CMK (cell line): ENCODE measurements around the gene LEKR1.
"Not testable (repeated sequence)": the region's sequence is repeated elsewhere in the genome, so short reads cannot be mapped to it uniquely, and the experiment has no call there.

Source experiments
- DNase-seq: peaks from one replicate; pipeline ENCODE4 v3.0.0-alpha.2; 2010; ENCODE audit warnings: low read depth

The LEKR1 gene

DNA sequence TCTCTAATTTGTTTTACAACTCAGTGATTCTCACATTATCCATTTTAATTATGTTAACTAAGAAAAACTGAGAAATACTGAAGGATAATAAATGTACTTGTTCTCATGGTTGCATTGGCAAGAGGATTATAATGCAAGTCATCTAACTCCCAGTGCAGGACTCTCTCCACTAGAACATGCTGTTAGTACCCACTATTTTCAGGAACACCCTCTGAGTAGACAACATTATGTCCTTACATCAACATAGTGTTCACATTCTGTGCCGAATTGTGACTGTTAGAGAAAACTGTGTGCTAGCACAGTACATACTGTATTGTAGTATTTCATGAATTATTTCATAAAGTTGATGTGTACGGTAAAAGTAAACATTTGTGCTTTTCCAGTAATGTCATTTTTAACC is 80.1 kb downstream of the LEKR1 start:
- no peak for DNase-seq

DNA sequence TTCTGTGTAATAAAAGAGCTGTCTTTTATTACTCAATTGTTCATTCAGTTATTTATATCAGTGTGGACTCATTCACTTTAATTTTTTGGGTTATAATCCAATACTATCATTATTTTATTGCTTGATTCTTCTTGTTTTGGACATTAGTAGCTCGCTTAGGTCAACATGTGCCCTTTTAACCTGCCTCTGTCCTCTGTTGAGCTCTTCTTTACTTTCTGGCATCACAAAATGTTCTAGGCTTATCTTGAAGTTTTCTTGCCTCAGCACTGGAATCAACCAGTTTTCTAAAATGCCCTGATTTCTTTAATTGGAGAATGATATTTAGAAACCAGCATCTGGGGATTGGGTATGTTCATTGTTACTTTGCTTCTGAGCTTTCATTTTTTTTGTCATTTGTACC is 82.2 kb downstream of the LEKR1 start:
- no peak for DNase-seq

DNA sequence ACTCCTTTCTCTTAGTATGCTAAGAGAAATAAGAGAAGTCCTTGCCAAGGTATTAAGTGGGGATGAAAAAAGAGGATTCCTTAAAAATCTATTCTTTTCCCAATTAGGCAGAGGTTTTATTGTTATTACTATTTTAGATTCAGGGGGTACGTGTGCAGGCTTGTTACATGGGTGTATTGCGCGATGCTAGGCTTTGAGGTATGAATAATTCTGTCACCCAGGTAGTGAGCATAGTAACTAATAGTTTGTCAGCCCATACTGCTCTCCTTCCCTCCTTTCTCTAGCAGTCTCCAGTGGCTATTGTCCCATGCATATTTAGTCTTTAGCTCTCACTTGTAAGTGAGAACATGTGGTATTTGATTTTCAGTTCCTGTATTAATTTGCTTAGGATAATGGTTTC is 83.9 kb downstream of the LEKR1 start:
- no peak for DNase-seq

DNA sequence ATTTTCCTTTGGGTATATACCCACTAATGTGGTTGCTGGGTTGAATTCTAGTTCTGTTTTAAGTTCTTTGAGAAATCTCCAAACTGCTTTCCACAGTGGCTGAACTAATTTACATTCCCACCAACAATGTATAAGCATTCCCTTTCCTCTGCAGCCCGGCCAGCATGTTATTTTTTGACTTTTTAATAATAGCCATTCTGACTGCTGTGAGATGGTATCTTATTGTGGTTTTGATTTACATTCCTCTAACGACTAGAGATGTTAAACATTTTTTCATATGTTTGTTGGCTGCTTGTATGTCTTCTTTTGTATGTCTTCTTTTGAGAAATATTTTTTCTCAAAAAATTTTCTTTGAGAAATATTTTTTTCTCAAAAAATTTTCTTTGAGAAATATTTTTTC is 84.7 kb downstream of the LEKR1 start:
- not testable (repeated sequence) for DNase-seq

DNA sequence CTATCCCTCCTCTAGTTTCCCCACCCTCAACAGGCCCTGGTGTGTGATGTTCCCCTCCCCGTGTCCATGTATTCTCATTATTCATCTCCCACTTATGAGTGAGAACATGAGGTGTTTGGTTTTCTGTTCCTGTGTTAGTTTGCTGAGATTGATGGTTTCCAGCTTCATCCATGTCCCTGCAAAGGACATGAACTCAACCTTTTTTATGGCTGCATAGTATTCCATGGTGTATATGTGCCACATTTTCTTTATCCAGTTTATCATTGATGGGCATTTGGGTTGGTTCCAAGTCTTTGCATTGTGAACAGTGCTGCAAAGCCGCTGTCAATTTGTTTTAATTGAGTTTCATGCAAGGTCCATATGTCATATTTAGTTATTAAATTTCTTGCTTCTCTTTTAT is 88.1 kb downstream of the LEKR1 start:
- DNase-seq: not testable (repeated sequence)

DNA sequence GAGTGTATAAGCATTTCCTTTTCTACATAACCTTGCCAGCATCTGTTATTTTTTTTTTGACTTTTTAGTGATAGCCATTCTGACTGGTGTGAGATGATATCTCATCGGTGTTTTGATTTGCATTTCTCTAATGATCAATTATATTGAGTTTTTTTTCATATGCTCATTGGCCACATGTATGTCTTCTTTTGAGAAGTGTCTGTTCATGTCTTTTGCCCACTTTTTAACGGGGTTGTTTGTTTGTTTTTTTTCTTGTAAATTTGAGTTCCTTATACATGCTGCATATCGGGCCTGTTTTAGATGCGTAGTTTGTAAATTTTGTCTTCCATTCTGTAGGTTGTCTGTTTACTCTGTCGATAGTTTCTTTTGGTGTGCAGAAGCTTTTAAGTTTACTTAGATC is 89.2 kb downstream of the LEKR1 start:
- DNase-seq: no peak

DNA sequence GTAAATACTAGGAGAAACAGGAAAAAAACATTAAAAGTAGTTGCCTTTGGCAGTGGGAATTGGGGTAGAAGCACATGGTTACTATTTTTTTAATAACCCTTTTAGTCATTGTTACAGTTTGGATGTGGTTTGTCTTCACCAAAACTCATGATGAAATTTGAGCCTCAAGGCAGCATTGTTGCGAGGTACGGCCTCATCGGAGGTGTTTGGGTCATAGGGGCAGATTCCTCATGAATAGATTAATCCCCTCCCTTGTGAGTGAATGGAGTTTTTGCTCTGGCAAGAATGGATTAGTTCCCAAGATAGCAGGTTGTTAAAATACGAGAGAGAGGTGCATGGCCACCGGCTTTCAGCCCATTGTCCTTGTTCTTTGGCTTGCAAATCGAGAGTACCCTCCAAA is 92.6 kb downstream of the LEKR1 start:
- DNase-seq: no peak

DNA sequence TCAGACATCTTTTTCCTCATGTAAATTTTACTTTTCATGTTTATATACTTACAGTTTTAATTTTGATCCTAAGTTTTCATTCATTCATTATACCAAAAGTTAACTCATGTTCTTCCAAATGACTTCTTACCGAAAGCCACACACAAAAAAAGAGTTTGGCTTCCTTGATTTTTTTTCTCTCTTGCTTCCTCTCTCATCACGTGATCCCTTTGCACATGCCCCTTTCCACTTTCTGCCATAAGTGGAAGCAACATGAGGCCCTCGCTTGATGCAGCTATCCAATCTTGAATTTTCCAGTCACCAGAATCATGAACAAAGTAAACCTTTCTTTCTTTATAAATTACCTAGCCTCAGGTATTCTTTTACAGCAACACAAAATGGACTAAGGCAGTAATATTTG is 93.7 kb downstream of the LEKR1 start:
- DNase-seq: no peak

DNA sequence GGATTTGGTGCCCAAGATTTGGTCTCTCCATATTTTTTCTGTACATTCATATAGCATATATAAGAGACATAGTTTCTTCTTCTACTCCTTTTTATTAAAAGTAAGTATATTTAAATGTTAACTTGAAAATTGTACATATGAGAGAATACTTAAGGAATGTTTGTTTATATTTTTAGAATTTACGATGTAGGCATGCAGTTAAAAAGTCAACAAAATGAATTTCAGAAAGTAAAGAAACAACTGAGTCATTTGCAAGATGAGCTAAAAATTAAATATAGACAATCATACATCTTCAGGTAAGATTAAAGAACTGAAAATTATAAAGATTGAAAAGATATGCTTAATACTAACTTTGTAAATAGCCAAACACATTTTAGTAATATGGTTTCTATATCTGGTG is 94.2 kb downstream of the LEKR1 start:
- DNase-seq: no peak

DNA sequence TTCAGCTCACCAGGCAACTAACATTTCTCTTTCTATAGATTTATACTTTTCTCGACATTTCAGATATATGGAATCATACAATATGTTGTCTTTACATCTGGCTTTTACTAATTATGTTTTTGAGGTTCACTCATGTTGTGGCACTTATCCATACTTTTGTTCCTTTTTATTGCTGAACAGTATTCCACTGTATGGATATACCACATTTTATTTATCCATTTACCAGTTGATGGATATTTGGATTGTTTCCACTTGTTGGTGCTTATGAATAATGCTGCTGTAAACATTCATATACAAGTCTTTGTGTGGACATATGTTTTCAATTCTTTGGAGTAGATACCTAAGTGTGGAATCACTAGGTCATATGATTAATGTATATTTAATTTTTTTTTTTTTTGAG is 97.2 kb downstream of the LEKR1 start:
- no peak for DNase-seq

DNA sequence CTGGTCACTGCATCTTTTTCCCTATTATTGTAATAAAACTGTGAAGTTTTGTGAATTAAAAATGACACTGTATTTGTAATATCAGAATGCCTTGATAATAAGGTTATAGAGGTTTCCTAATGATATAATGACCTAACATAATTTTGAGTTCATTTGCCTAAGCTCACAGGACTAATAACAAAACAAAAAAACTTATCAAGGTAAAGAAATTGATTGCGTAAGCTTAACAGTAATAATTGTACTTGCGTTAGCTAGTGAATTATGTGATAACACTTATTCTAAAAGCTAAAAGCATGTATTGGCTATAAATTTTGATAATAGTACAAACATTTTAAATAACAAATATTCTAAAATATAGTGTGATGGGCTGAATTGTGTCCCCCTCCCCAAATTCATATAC is 112.6 kb downstream of the LEKR1 start:
- no peak for DNase-seq

DNA sequence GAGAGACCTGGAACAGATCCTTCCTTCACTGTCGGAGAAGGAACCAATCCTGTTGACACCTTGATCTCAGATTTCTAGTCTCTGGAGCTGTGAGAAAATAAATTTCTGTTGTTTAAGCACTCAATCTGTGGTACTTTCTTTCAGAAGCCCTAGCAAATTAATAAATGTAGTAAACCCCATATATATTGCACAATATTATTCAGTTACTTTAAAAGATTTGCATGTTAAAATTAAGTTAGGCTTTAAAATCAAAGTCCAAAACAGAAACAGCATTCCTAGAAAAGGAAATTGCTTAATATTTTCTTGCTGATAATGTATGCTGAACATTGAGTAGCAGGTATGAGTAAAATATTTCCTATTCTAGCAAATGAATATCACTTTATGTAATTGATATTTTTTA is 113.2 kb downstream of the LEKR1 start:
- DNase-seq: no peak

DNA sequence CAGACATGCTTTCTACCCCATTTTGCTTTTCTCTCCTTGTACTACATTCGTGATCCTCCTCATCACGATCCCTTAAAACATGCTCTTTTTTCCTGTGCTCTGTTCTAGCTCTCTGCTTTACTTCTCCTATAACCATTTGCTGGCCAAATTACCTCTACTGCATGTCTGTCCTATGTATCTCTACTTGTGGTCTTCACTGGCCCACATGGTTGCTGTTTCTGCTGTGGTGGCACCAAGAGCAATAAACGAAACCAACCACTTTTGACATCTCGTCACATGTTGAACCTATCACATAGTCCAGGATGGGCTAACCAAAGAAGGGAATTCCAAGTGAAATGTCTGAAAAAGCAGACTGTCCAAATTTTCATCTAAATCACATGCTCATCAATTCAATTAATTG is 115.2 kb downstream of the LEKR1 start:
- no peak for DNase-seq

DNA sequence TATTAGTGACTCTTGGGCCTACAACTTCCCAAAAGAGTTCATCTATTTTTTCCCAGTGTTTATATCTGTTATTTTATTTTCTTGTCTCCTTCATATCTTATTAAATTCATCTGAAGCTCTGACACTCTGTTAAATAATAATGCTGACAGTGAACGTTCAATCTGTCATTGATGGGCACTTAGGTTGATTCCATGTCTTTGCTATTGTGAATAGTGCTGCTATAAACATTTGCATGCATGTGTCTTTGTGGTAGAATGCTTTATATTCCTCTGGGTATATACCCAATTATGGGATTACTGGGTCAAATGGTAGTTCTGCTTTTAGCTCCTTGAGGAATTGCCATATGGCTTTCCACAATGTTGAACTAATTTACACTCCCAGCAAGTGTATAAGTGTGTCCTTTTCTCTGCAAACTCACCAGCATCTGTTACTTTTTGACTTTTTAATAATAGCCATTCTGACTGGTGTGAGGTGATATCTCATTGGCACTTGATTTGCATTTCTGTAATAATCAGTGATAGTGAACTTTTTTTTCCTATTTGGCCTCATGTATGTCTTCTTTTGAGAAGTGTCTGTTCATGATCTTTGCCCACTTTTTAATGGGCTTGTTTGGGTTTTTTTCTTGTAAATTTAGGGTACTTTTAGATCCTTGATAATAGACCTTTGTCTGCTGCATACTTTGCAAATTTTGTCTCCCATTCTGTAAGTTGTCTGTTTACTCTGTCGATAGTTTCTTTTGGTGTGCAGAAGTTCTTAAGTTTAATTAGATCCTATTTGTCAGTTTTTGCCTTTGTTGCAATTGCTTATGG is 122.5 kb downstream of the LEKR1 start:
- no peak for DNase-seq

DNA sequence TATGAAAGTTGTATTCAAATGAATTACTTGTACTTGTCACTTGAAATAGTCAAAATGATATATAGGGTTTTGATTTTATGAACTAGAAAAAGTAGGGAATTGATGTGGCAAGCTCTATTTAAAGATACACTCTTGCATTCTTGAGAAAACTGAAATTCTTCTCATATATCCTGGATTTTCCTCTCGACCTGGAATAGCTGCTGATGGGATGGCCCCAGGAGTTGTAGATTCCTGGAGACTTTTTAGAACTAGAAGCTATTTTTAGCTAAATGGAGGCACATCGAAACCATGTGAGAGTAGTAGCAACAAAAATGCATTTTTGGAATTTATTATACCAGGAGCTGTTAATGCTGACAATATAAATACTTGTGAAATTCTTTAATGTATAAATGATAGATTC is 125.9 kb downstream of the LEKR1 start:
- no peak for DNase-seq

DNA sequence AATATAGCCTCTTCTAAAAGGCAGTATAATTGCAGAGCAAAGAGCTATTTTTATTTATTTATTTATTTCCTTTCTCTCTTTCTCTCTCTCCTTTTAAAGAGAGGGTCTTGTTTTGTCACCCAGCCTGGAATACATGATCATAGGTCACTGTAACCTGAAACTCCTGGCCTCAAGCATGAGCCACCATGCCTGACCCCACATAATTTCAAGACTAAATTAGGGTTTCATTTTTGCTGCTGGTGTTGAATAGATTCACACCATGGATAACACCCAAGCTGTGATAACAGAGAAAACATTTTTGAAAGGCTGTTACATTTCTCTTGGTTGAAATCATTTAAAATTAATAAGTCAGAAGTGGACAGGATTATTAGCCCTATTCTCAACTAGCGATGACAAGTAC is 131.6 kb downstream of the LEKR1 start:
- no peak for DNase-seq

DNA sequence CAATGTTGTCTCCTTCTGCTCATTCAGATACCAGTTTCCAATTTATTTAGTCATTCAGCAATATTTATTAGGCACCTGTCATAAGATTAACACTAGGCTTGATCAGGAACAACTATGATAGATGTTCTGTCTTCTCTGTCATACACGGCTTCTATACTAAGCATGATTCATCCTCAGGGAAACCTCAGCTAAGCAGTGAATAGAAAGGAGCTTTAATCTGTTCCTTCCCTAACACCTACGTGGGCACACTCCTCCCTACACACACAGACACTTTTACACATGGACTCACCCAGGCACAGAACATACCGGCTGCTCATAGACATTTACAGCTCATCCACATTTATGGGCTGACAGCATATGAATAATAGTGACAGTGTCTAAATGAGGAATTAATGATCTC is 136.9 kb downstream of the LEKR1 start:
- DNase-seq: no peak

DNA sequence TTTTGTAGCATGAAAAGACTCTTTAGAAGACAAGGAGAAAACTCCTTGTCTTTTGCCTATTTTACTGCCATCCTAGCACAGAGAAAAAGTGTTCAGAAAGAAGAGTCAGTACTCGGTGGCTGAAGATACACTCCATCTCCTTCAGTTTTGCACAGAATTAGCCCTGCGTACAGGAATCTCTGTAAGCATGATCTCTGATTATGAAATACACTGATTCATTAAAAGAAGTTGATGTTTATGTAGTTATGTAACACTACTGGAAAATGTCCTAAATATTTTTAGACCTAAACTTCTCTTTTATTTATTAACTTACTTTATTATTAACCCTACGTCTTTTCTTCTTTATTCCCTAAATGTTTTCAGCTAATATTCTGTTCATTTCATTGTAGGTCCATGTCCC is 138.4 kb downstream of the LEKR1 start:
- DNase-seq: no peak

DNA sequence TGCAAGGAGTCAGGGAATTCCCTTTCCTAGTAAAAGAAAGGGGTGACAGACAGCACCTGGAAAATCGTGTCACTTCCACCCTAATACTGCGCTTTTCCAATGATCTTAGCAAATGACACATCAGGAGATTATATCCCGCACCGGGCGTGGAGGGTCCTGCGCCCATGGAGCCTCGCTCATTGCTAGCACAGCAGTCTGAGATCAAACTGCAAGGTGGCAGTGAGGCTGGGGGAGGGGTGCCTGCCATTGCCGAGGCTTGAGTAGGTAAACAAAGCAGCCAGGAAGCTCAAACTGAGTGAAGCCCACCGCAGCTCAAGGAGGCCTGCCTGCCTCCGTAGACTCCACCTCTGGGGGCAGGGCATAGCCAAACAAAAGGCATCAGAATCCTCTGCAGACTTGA is 140.2 kb downstream of the LEKR1 start:
- DNase-seq: not testable (repeated sequence)

DNA sequence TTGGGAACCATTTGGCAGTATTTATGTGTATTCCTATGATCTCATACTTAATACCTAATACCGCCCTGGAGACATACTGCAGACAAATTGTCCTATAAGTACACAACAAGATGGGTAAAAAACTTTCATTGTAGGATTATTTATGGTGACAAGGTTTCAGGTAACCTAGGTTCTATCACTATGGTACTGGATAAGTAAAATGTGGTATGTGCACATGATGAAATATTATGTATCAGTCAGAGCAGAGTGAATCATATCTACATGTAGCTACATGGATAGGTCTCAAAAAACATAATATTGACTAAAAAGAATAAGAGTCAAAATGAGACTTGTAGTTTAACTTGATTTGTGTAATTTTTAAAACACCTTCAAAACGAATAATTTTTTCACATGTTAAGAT is 147.8 kb downstream of the LEKR1 start:
- DNase-seq: no peak

DNA sequence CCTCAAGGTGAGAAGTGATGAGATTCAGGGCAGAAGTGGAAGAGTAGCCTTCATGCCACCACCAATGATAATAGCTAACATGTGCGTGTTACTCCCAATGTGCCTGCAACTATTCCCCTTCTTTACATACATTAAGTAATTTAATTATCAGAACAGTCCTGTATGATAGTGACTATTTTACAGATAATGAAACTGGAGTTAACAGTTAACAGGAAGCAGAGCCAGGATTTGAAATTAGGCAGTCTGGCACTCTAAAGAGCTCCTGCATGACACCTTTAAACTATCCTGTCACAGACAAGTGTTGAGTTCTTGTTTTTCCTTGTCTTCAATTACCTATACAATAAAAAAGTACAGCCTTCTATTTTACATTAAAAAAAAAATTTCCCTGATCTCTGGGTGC is 148.8 kb downstream of the LEKR1 start:
- no peak for DNase-seq

DNA sequence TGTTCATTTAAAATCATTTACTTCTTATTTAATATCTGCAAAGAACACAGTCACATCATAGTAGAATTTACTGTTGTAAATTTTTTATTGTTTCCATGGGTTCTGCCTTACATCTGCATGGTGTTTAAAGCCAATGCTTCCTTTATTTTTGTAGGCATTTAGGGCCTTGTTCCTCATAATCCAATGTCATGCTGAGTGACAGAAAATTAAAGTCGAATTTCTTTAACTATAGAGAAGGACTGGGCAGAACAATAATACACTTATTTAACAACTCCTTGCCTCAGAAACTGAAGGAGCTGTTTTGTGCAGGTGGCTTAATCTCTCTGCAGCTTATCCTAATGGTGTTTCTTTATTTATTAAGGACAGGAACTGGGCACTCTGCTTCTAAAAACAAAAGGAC is 149.6 kb downstream of the LEKR1 start:
- no peak for DNase-seq

DNA sequence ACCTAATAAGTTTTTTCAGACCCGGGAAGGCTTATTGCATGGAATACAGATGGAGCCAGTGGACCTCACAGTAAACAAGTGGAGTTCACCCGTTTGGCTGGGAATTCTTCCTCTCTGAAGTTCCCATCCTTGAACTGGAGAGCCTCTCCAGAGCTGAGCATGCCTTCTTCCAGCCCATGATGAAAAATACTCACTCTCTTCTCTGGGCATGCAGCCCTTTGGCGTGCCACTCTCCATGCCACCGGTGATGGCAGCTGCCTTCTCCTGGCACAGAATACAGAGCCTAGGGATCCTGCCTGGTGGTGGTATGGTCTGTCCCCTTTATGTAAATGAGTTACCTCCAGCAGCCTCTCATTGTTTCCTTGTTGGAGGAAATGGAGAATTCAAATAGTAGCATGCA is 150.8 kb downstream of the LEKR1 start:
- DNase-seq: no peak

DNA sequence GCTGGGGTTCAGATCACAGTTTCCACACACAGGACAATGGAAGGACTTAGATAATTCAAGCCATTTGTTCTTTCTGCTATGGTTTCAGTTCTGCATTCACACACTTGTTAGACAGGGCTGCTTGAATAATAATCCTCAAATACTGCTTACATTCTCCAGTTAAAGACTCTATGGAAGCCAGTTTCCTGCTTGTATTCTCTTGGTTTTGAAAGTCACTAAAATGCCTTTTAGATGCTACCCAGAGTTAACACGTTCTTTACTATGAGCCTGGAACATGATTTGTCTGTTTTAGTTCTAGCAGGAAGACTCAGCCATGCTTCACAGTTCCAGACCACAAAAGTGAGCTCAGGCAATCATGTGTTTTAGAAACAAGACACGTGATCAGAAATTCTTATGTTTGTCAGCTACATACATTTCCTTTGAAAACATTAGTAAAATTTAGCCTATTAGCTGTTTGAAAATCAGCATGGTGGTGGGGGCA is 152.4 kb downstream of the LEKR1 start:
- no peak for DNase-seq
